ENCODE measurements around the gene ASAP2.
A peak's percentile ranks its signal among the peaks of the same experiment; 100 is the strongest.

The ASAP2 gene

DNA sequence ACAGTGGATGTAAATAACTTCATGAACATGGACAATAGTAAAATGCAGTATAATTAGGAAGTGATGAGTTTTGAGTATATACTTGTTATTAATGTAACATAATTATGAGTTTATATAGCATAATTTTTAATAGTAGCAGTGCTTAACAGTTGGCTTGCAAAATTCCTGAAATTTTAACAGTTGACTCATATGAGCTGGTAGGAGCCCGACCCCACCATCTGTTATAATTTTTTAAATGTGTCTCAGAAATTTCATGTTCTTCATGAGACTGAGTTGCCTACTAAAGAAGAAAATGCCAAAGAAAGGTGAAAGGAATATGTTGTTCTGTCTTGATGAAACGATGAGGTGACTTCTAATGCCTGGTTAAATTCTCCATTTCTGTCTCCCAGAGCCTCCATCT, 154.1 kb downstream of the ASAP2 start:
- Histone ChIP-seq H3K4me3 (no peak overlapping the region), H3K9ac (no peak overlapping the region), H3K27ac (no peak overlapping the region), H4K20me1 (peaks cover 0 to 2% (median 0%) of the 10 kb centered on the region in 11 experiments; a peak in 1 of 22 replicates), H3K27me3 (no peaks in the 10 kb centered on the region), H3K9me3 (replicated peaks in 1 of 11) (no peaks in the 10 kb centered on the region), H3K4me2 (no peak overlapping the region), H3K36me3 (peaks cover 90 to 100% (median 99%) of the 10 kb centered on the region in 11 experiments), H3K4me1 (peaks cover 0 to 8% (median 0%) of the 10 kb centered on the region in 10 experiments; a peak in 3 of 20 replicates)
- TF ChIP-seq Cebpa-rat (IDR thresholded peaks at IDR 0.05) = no peak

- Histone ChIP-seq H3K4me1 (peaks cover 0 to 2% (median 0%) of the 10 kb centered on the region in 10 experiments; a peak in 1 of 20 replicates), H4K20me1 (peaks cover 0 to 9% (median 0%) of the 10 kb centered on the region in 11 experiments; a peak in 2 of 22 replicates), H3K36me3 (peaks cover 89 to 100% (median 99%) of the 10 kb centered on the region in 11 experiments), H3K9me3 (replicated peaks in 1 of 11) (no peaks in the 10 kb centered on the region), H3K27me3 (no peaks in the 10 kb centered on the region), H3K4me2 (no peak overlapping the region), H3K4me3 (no peak overlapping the region), H3K27ac (no peak overlapping the region), H3K9ac (no peak overlapping the region)
- TF ChIP-seq Cebpa-rat (IDR thresholded peaks at IDR 0.05) = no peak
Measured at GRCh38 chr2:9364373-9364772, 157.8 kb downstream of the ASAP2 start.

- Histone ChIP-seq H3K4me1 (peaks cover 0 to 8% (median 4%) of the 10 kb centered on the region in 10 experiments; a peak in 10 of 20 replicates), H3K27me3 (no peaks in the 10 kb centered on the region), H4K20me1 (peaks cover 0 to 9% (median 0%) of the 10 kb centered on the region in 11 experiments; a peak in 3 of 22 replicates), H3K9ac (no peak overlapping the region), H3K36me3 (peaks cover 85 to 100% (median 99%) of the 10 kb centered on the region in 11 experiments), H3K27ac (no peak overlapping the region), H3K9me3 (replicated peaks in 1 of 11) (no peaks in the 10 kb centered on the region), H3K4me3 (no peak overlapping the region), H3K4me2 (no peak overlapping the region)
- TF ChIP-seq Cebpa-rat (IDR thresholded peaks at IDR 0.05) = no peak
Measured at GRCh38 chr2:9364791-9365497, 158.3 kb downstream of the ASAP2 start.

DNA sequence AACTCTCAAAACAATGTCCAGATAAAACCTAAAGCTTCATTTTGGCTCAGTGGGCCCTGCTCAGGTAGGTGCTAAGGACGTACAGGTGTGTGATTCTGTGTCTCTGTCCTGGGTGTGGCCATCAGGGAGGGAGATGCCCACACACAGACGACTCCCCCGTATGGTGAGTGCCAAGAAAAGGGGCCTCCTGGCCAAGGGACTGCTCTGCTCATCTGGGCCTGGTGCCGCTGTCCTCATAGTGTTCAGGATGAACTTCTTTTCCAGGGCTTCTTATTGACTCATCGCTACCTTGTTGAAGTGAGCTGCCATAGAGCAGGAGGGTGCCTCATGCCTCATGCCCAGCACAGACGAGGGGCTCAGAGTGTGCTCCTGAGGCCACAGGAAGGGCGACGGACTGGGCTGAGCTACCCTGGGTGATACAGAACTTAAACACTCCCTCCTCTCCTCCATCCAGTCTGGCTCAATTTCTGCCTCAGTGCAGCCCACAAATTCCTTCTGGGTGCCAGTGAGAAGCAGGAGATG, 158.9 kb downstream of the ASAP2 start:
- no peaks in the 10 kb centered on the region for H3K9me3 ChIP-seq (replicated peaks in 1 of 11)
- H3K27ac ChIP-seq = no peak overlapping the region
- H3K36me3 ChIP-seq = peaks cover 86 to 100% (median 98%) of the 10 kb centered on the region in 11 experiments
- H3K4me3 ChIP-seq = no peak overlapping the region
- H3K9ac ChIP-seq = no peak overlapping the region
- TF ChIP-seq Cebpa-rat (IDR thresholded peaks at IDR 0.05) = no peak
- H3K4me1 ChIP-seq = peaks cover 0 to 14% (median 10%) of the 10 kb centered on the region in 10 experiments; a peak in 14 of 20 replicates
- peaks cover 0 to 9% (median 0%) of the 10 kb centered on the region in 11 experiments; a peak in 3 of 22 replicates for H4K20me1 ChIP-seq
- no peak overlapping the region for H3K4me2 ChIP-seq
- H3K27me3 ChIP-seq = no peaks in the 10 kb centered on the region

GRCh38 chr2:9366026-9366425, 159.4 kb downstream of the ASAP2 start:
- peaks cover 0 to 19% (median 15%) of the 10 kb centered on the region in 10 experiments; a peak in 15 of 20 replicates for H3K4me1 ChIP-seq
- peaks cover 88 to 100% (median 98%) of the 10 kb centered on the region in 11 experiments for H3K36me3 ChIP-seq
- no peak overlapping the region for H3K27ac ChIP-seq
- no peak for TF ChIP-seq Cebpa-rat (IDR thresholded peaks at IDR 0.05)
- H3K9ac ChIP-seq = no peak overlapping the region
- H3K4me3 ChIP-seq = no peak overlapping the region
- no peaks in the 10 kb centered on the region for H3K27me3 ChIP-seq
- peaks cover 0 to 13% (median 0%) of the 10 kb centered on the region in 11 experiments; a peak in 3 of 22 replicates for H4K20me1 ChIP-seq
- H3K4me2 ChIP-seq = no peak overlapping the region
- no peaks in the 10 kb centered on the region for H3K9me3 ChIP-seq (replicated peaks in 1 of 11)

DNA sequence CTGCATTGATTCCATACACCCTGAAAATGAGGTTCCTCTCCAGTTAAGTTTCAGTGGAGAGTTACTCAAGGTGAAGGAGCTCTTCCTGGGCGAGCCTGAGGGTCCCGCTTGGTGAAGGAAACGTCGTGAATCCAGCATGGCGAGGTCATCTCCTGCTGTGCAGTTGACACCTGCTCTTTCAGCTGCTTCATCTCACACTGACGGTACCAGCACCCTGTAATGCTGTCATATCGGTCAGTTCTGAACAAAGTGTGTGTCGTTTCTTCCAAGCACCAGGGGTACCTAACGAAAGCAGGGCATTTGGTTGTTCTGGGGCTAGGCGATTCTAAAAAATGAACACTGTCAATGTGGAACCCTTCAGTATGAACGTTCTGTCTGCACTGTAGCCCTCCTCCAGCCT, 164.1 kb downstream of the ASAP2 start:
- no peak for TF ChIP-seq Cebpa-rat (IDR thresholded peaks at IDR 0.05)
- peak overlapping the region in 8 of 11 experiments; percentile 0 to 84 (median 52); a peak in 11 of 22 replicates for H3K4me2 ChIP-seq
- H3K4me1 ChIP-seq = peaks cover 0 to 47% (median 42%) of the 10 kb centered on the region in 10 experiments; a peak in 17 of 20 replicates
- peak overlapping the region in 1 of 11 experiments; percentile 14; a peak in 1 of 22 replicates for H3K27ac ChIP-seq
- no peaks in the 10 kb centered on the region for H3K27me3 ChIP-seq
- peaks cover 0 to 32% (median 0%) of the 10 kb centered on the region in 11 experiments; a peak in 5 of 22 replicates for H4K20me1 ChIP-seq
- no peak overlapping the region for H3K4me3 ChIP-seq
- peaks cover 68 to 100% (median 80%) of the 10 kb centered on the region in 11 experiments for H3K36me3 ChIP-seq
- H3K9ac ChIP-seq = peak overlapping the region in 5 of 11 experiments; percentile 4 to 35 (median 13); a peak in 4 of 22 replicates
- H3K9me3 ChIP-seq (replicated peaks in 1 of 11) = no peaks in the 10 kb centered on the region

- H3K27me3 ChIP-seq = no peaks in the 10 kb centered on the region
- H4K20me1 ChIP-seq = peaks cover 0 to 33% (median 0%) of the 10 kb centered on the region in 11 experiments; a peak in 5 of 22 replicates
- TF ChIP-seq Cebpa-rat (IDR thresholded peaks at IDR 0.05) = no peak
- peaks cover 67 to 100% (median 80%) of the 10 kb centered on the region in 11 experiments for H3K36me3 ChIP-seq
- H3K4me2 ChIP-seq = peak overlapping the region in 9 of 11 experiments; percentile 43 to 84 (median 69); a peak in 17 of 22 replicates
- peak overlapping the region in 6 of 11 experiments; percentile 1 to 47 (median 12); a peak in 7 of 22 replicates for H3K9ac ChIP-seq
- no peak overlapping the region for H3K4me3 ChIP-seq
- peaks cover 0 to 59% (median 51%) of the 10 kb centered on the region in 10 experiments; a peak in 17 of 20 replicates for H3K4me1 ChIP-seq
- peak overlapping the region in 6 of 11 experiments; percentile 17 to 63 (median 36); a peak in 9 of 22 replicates for H3K27ac ChIP-seq
- H3K9me3 ChIP-seq (replicated peaks in 1 of 11) = no peaks in the 10 kb centered on the region
Measured at GRCh38 chr2:9373047-9373446, 166.4 kb downstream of the ASAP2 start.

GRCh38 chr2:9373476-9373875, 166.9 kb downstream of the ASAP2 start:
- Histone ChIP-seq H3K9me3 (replicated peaks in 1 of 11) (no peaks in the 10 kb centered on the region), H3K27ac (peak overlapping the region in 6 of 11 experiments; percentile 17 to 63 (median 36); a peak in 8 of 22 replicates), H3K36me3 (peaks cover 65 to 100% (median 80%) of the 10 kb centered on the region in 11 experiments), H3K27me3 (no peaks in the 10 kb centered on the region), H3K4me3 (no peak overlapping the region), H3K4me1 (peaks cover 0 to 63% (median 53%) of the 10 kb centered on the region in 10 experiments; a peak in 17 of 20 replicates), H4K20me1 (peaks cover 0 to 33% (median 0%) of the 10 kb centered on the region in 11 experiments; a peak in 5 of 22 replicates), H3K9ac (peak overlapping the region in 5 of 11 experiments; percentile 7 to 47 (median 15); a peak in 6 of 22 replicates), H3K4me2 (peak overlapping the region in 9 of 11 experiments; percentile 43 to 84 (median 69); a peak in 17 of 22 replicates)
- no peak for TF ChIP-seq Cebpa-rat (IDR thresholded peaks at IDR 0.05)
